GM06990 (cell line): ENCODE measurements around the gene NDUFA13.

Source experiments
- DNase-seq: peaks from one replicate; pipeline ENCODE4 v3.0.0-alpha.2; 2011; ENCODE audit not compliant: insufficient read length; ENCODE audit errors: extremely low read depth
- H3K27me3 ChIP-seq: replicated peaks from 2 replicates; pipeline ENCODE4 v1.6.0; 2011; ENCODE audit warnings: low read length; ENCODE audit not compliant: control insufficient read depth, insufficient read depth
- H3K36me3 ChIP-seq: 2 replicates; pipeline ENCODE4 v1.5.1; 2011; ENCODE audit warnings: low read length; ENCODE audit not compliant: control insufficient read depth, insufficient read depth
- H3K4me3 ChIP-seq: replicated peaks from 2 replicates; pipeline ENCODE4 v1.5.1; 2011; ENCODE audit warnings: low read depth, mild to moderate bottlenecking, control low read depth, low read length
- CTCF ChIP-seq: IDR thresholded peaks from 2 replicates; pipeline ENCODE4 v1.5.1; 2011; ENCODE audit warnings: low read length, control low read depth, mild to moderate bottlenecking, inconsistent platforms; ENCODE audit not compliant: insufficient read depth, poor library complexity, severe bottlenecking

NDUFA13 gene

DNA sequence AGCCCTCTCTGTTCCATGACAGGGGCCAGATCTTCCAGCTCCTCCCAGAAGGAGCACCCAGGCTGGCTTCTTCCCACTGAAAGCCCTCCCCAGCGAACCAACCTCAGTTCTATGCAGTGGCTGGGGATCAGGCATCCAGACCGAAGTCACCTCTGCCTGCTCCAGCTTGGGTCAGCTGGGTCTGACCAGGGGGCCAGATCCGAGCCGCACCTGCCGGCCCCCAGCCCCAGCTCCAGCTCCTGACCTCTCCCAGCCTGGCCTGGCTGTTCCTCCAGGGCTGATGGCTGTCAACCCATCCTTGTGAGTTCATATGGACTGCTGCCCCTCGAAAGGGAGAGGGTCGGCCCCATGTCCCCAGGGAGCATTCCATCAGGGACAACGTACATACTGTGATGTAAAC, 8.7 kb upstream of the NDUFA13 start:
- Histone ChIP-seq H3K4me3 (no peak overlapping the region), H3K36me3 (peaks cover 26% of the 10 kb centered on the region), H3K27me3 (no peaks in the 10 kb centered on the region)
- TF ChIP-seq CTCF: no peak
- no peak for DNase-seq

DNA sequence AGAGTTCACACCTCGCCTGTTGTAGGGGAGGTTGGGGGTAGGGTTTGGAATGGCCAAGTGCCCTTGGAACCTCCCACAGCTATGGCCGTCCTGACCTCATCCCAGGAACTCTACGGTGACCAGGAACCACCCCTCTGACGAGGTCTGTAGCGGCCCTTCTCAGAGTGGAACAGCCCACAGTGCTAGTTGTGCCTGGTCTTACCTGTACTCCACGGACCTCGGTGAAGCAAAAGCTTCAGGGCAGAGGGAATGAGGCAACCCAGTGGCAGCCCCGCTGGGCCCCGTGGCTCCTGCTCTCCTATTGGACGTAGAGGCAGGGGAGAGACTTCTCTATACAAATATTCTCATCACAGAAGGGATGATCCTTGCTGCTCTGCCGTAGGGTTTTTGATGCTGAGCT, 7.8 kb upstream of the NDUFA13 start:
- no peak for TF ChIP-seq CTCF
- H3K27me3 ChIP-seq: no peaks in the 10 kb centered on the region
- DNase-seq: no peak
- no peak overlapping the region for H3K4me3 ChIP-seq
- H3K36me3 ChIP-seq: peaks cover 23% of the 10 kb centered on the region

DNA sequence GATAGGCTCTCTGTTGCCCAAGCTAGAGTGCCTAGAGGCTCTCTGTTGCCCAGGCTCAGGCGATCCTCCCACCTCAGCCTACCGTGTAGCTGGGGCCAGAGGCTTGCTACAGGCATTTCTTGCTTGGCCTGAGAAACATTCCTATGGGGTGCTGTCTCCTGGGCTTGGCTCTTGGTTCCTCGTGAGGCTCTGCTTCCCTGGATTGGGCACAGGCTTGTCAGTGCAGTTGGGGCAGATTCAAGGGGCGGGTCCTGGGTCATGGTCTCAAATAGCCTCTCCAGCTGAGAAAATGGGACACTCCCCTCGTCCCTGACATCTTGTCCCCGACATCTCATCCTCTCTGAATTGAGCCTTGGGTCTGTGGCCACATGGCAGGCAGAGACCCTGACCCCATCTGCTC, 5.6 kb upstream of the NDUFA13 start:
- TF ChIP-seq CTCF: no peak
- Histone ChIP-seq H3K4me3 (no peak overlapping the region), H3K36me3 (peaks cover 10% of the 10 kb centered on the region), H3K27me3 (no peaks in the 10 kb centered on the region)
- peak; percentile 18 for DNase-seq

- Histone ChIP-seq H3K36me3 (no peaks in the 10 kb centered on the region), H3K4me3 (no peak overlapping the region), H3K27me3 (no peaks in the 10 kb centered on the region)
- no peak for DNase-seq
- TF ChIP-seq CTCF: no peak
These were observed 2.3 kb upstream of the NDUFA13 start for GRCh38 chr19:19513682-19514081.

- no peak for DNase-seq
- no peak for TF ChIP-seq CTCF
- H3K27me3 ChIP-seq: no peaks in the 10 kb centered on the region
- no peak overlapping the region for H3K4me3 ChIP-seq
- peaks cover 3% of the 10 kb centered on the region for H3K36me3 ChIP-seq
These were observed 1.8 kb upstream of the NDUFA13 start for GRCh38 chr19:19514215-19514657.
